SK-N-SH treated with all-trans-retinoic acid at 6 μM for 48 hours (cell line): ENCODE data around the gene PHKA1.

Experiments used
- ATAC-seq: fragments of 200-7000 bp; cut with Tn5 transposase; 3 replicates; pipeline ENCODE4 v1.9.1; 2020; ENCODE audit warnings: mild to moderate bottlenecking, moderate library complexity
- ARNTL ChIP-seq: fragments of 450-650 bp; formaldehyde crosslinking; IDR thresholded peaks from 2 replicates; pipeline ENCODE4 v1.5.0; 2020; ENCODE audit warnings: low read depth, mild to moderate bottlenecking, moderate library complexity, borderline replicate concordance
- BACH2 ChIP-seq: fragments of 250-450 bp; sonication (Bioruptor Pico); IDR thresholded peaks from 2 replicates; pipeline ENCODE4 v1.9.0; 2021; ENCODE audit warnings: mild to moderate bottlenecking, borderline replicate concordance
- CREB5 ChIP-seq: fragments of 250-450 bp; sonication (Bioruptor Pico); IDR thresholded peaks from 2 replicates; pipeline ENCODE4 v1.5.1; 2020; ENCODE audit warnings: low read depth, mild to moderate bottlenecking, moderate library complexity
- CSDC2 ChIP-seq: fragments of 250-450 bp; sonication (Bioruptor Pico); IDR thresholded peaks from 2 replicates; pipeline ENCODE4 v1.5.0; 2020; ENCODE audit warnings: mild to moderate bottlenecking, moderate library complexity
- CSRNP3 ChIP-seq: fragments of 250-450 bp; sonication (Bioruptor Pico); IDR thresholded peaks from 2 replicates; pipeline ENCODE4 v1.5.1; 2021; ENCODE audit warnings: mild to moderate bottlenecking, moderate library complexity
- ESRRG ChIP-seq: fragments of 250-450 bp; sonication (Bioruptor Pico); IDR thresholded peaks from 2 replicates; pipeline ENCODE4 v1.6.1; 2021; ENCODE audit warnings: mild to moderate bottlenecking
- GLIS3 ChIP-seq: fragments of 250-450 bp; sonication (Bioruptor Pico); IDR thresholded peaks from 2 replicates; pipeline ENCODE4 v1.5.0; 2020; ENCODE audit warnings: mild to moderate bottlenecking, moderate library complexity
- ISL1 ChIP-seq: fragments of 250-450 bp; sonication (Bioruptor Pico); IDR thresholded peaks from 2 replicates; pipeline ENCODE4 v2.1.2; 2022; ENCODE audit warnings: mild to moderate bottlenecking, moderate library complexity
- OSR1 ChIP-seq: fragments of 250-450 bp; sonication (Bioruptor Pico); IDR thresholded peaks from 2 replicates; pipeline ENCODE4 v1.8.0; 2022; ENCODE audit warnings: moderate library complexity, mild to moderate bottlenecking, inconsistent platforms
- PATZ1 ChIP-seq: fragments of 250-450 bp; sonication (Bioruptor Pico); IDR thresholded peaks from 2 replicates; pipeline ENCODE4 v1.8.0; 2020; ENCODE audit warnings: mild to moderate bottlenecking, moderate library complexity, borderline replicate concordance
- POU6F1 ChIP-seq: fragments of 250-450 bp; sonication (Bioruptor Pico); IDR thresholded peaks from 2 replicates; pipeline ENCODE4 v1.8.0; 2021; ENCODE audit warnings: low read depth, mild to moderate bottlenecking, moderate library complexity, borderline replicate concordance
- SNAI2 ChIP-seq: fragments of 250-450 bp; sonication (Bioruptor Pico); IDR thresholded peaks from 2 replicates; pipeline ENCODE4 v1.5.0; 2020; ENCODE audit warnings: mild to moderate bottlenecking, moderate library complexity
- TCF4 ChIP-seq: fragments of 250-450 bp; sonication (Bioruptor Pico); IDR thresholded peaks from 2 replicates; pipeline ENCODE4 v1.8.0; 2021; ENCODE audit warnings: mild to moderate bottlenecking, moderate library complexity, borderline replicate concordance
- TOX ChIP-seq: fragments of 250-450 bp; sonication (Bioruptor Pico); IDR thresholded peaks from 2 replicates; pipeline ENCODE4 v1.8.0; 2021; ENCODE audit warnings: mild to moderate bottlenecking, moderate library complexity, borderline replicate concordance
- TSHZ2 ChIP-seq: fragments of 250-450 bp; sonication (Bioruptor Pico); IDR thresholded peaks from 2 replicates; pipeline ENCODE4 v1.5.0; 2020; ENCODE audit warnings: mild to moderate bottlenecking, moderate library complexity
- ZC3H10 ChIP-seq: fragments of 250-450 bp; sonication (Bioruptor Pico); IDR thresholded peaks from 2 replicates; pipeline ENCODE4 v1.5.1; 2021; ENCODE audit warnings: mild to moderate bottlenecking, moderate library complexity
- ZFP30 ChIP-seq: fragments of 450-650 bp; formaldehyde crosslinking; IDR thresholded peaks from 2 replicates; pipeline ENCODE4 v1.5.0; 2022; ENCODE audit warnings: mild to moderate bottlenecking, moderate library complexity
- ZNF565 ChIP-seq: fragments of 450-650 bp; formaldehyde crosslinking; conservative IDR thresholded peaks from 2 replicates; pipeline ENCODE4 v1.5.0; 2020; ENCODE audit warnings: low read depth, mild to moderate bottlenecking, moderate library complexity
- ZNF70 ChIP-seq: fragments of 450-650 bp; formaldehyde crosslinking; IDR thresholded peaks from 2 replicates; pipeline ENCODE4 v1.5.0; 2020; ENCODE audit warnings: mild to moderate bottlenecking, moderate library complexity
- ZNF8 ChIP-seq: fragments of 450-650 bp; formaldehyde crosslinking; IDR thresholded peaks from 2 replicates; pipeline ENCODE4 v1.5.0; 2020; ENCODE audit warnings: mild to moderate bottlenecking, moderate library complexity

The PHKA1 gene

GRCh38 chrX:72705814-72706213 is 8.3 kb downstream of the PHKA1 start:
- ATAC-seq: no peak
- TF ChIP-seq ZNF565 (CRISPR knock-in tag): no peak
- TF ChIP-seq TCF4 (CRISPR knock-in tag): no peak
- no peak for TF ChIP-seq CSRNP3 (CRISPR knock-in tag)
- no peak for TF ChIP-seq ZNF70 (CRISPR knock-in tag)
- TF ChIP-seq ARNTL: no peak

- no peak for ATAC-seq
- TF ChIP-seq TCF4 (CRISPR knock-in tag): no peak
Observed at GRCh38 chrX:72705111-72705510, 9.0 kb downstream of the PHKA1 start.

- no peak for ATAC-seq
Observed at GRCh38 chrX:72694170-72694569, 19.9 kb downstream of the PHKA1 start.

GRCh38 chrX:72693477-72693876 is 20.6 kb downstream of the PHKA1 start:
- TF ChIP-seq TCF4 (CRISPR knock-in tag): no peak
- TF ChIP-seq GLIS3: no peak
- TF ChIP-seq ZNF70 (CRISPR knock-in tag): no peak
- no peak for TF ChIP-seq ARNTL
- TF ChIP-seq ZNF565 (CRISPR knock-in tag): no peak
- no peak for TF ChIP-seq ESRRG
- TF ChIP-seq ZC3H10: no peak
- TF ChIP-seq TOX (CRISPR knock-in tag): no peak
- TF ChIP-seq CSDC2 (CRISPR knock-in tag): no peak
- no peak for TF ChIP-seq TSHZ2 (CRISPR knock-in tag)
- TF ChIP-seq SNAI2 (CRISPR knock-in tag): no peak
- TF ChIP-seq OSR1 (CRISPR knock-in tag): no peak
- TF ChIP-seq CREB5 (CRISPR knock-in tag): no peak
- no peak for TF ChIP-seq ISL1 (CRISPR knock-in tag)
- TF ChIP-seq PATZ1 (CRISPR knock-in tag): no peak
- TF ChIP-seq ZFP30: no peak
- no peak for TF ChIP-seq CSRNP3 (CRISPR knock-in tag)
- no peak for TF ChIP-seq ZNF8
- TF ChIP-seq, all 23 proteins: peak for 0
- no peak for ATAC-seq

More at GRCh38 chrX:72694170-72694569, 19.9 kb downstream of the PHKA1 start:
- TF ChIP-seq SNAI2 (CRISPR knock-in tag) (no peak), TCF4 (CRISPR knock-in tag) (no peak), GLIS3 (no peak), ZC3H10 (no peak), POU6F1 (no peak), BACH2 (no peak), ESRRG (no peak)
